GM18526 (cell line): ENCODE data around the gene MAN2A2.

ENCODE experiments used
- POLR2A ChIP-seq: IDR thresholded peaks from 3 replicates; pipeline ENCODE4 v1.6.1; 2011; ENCODE audit not compliant: insufficient read length; ENCODE audit errors: extremely low read depth

The MAN2A2 gene

DNA sequence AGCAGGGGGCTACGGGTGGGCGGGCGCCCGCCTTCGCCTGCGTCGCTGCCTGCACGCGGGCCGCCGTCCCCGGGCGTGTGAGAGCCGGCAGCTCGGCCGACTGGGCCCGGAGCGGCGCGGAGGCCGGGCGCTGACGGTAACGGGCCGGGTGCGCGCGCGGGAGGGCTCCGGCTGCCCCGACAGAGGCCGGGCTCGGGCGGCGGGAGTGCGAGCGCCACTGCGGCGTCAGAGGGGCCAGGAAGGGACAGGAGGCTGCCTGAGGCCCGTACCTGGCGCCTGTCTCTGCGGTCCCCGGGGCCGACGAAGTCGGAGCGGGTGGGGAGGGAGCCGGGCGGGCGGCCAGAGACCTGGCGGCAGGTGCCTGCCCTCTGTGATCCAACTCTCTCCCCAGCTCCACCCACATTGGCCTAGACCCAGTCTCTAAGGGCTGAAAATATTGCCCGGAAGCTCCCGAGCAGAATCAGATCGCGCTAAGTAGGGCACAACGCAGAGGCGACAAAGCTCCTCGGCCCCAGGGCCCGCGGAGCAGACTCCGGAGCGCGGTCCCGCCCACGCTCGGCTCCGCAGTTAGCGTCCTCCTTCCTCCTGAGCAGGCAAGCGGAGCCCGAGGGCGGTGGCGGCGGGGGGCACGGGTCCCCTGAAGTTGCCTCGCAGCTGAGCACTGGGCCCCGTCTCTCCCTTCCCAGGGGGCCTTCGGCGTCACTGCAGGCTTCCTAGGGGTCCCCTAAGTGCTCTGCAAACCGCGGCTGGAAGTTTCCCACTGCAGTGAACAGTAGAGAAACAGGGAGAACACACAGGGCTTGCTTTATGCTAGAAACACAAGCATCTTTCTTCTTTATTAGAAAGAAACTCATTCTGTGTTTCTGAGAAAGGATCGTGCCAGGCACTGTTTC lies at the start of gene MAN2A2:
Gene MAN2A2, plus strand, starts transcription at position 463 of the 893 bp plus-strand sequence. CDS start 906 bp downstream, outside the sequence.
- peak; percentile 48 for TF ChIP-seq POLR2A

DNA sequence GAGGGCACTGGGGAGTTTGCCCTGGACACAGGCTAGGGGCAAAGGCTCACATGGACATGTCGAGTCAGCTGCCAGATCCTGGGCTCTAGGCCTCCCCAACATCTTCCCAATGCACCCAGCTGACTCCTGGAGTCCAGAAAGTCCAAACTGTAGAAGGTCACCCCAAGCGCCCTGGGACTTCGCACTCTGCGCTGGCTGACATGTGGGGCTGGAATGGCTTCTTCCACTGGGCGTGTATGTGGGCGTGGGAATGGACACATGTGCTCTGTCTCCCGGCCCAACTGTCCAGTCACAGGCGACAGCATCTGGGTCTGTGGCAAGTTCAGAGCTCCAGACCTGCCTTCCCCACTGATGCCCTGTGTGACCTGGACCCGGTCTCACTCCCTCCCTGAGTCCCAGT lies 48.0 kb upstream of the MAN2A2 start:
- TF ChIP-seq POLR2A = no peak

DNA sequence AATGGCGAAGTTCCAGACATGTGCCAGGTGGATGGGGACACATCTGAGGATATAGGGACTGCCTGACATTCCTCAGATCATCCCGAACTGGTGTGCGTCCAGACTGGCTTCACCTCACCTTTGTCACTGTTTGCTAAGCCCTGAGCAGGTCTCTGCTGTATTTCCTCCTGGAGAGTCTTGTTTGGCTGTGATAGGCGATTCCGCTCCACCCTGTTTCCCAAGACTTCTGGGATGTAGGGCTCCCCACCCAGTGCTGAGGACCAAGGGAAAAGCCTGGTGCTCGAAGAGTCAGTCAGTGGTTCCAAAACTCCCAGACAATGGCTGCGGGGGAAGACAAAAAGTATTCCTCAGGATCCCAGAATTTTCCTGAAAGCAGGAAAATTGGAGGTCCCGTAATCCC lies 45.8 kb upstream of the MAN2A2 start:
- no peak for TF ChIP-seq POLR2A

DNA sequence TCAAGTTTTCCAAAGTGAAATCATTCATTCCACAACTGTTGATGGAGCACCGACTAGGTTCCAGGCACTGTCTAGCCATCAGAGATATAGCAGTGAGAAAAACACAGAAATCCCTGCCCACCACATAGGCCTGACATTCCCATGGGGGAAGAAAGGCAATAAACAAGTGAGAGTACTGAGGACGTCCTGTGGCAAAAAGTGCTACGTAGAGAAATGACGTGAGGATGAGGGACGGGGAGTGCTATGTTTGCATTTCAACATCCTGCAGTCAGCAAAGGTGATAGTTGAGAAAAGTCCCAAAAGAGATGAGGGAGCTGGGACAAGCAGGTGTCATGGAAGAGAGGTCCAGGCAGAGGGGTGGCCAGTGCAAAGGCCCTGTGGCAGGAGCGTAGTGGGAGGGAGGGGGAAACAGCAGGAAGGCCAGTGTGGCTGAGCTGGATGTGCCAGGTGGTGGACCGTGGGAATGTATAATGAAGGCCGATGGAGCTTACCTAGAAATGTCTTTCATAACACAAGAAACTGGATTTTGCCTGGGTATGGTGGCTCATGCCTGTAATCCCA lies 45.1 kb upstream of the MAN2A2 start:
- no peak for TF ChIP-seq POLR2A

DNA sequence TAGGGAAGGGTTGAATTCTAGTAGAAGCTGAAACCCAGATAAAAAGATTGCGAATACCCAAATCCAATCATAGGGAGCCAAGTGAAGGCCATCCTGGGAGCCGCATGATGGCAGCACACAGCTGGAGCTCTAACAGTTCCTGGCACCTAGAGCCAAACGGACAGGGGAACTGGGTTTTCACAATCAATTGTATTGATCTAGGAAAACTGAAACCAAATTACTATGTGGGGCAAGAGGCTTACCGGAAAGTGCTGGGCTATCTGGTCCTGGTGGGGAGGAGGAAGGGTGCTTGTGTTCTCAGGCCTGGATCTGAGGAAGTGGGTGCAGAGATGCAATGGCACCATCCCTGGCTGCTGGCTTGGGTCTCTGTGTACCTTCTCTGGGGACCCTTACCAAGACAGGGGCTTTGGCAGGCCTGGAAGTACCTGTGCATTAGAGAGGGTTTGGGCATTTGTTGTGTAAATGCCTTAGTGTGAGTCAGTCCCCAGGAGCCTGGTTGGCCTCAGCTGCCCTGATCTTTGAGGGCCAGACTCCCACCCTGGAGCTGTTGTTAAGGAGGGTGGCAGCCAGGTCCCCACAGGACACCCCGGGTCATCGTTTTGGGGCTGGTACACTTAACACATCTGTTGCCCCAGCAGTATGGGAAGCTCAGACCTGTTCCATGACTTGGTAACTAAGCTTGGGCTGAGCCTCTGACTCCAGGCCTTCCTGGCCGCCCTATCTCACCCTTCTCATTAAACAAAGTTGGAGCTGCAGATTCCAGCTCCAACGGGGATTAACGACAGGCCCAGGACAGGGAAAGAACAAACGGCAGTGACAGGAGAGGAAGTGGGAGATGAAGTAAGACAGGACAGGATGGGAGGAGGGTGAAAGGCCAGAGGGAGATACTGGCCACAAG lies 43.6 kb upstream of the MAN2A2 start:
- TF ChIP-seq POLR2A = no peak

DNA sequence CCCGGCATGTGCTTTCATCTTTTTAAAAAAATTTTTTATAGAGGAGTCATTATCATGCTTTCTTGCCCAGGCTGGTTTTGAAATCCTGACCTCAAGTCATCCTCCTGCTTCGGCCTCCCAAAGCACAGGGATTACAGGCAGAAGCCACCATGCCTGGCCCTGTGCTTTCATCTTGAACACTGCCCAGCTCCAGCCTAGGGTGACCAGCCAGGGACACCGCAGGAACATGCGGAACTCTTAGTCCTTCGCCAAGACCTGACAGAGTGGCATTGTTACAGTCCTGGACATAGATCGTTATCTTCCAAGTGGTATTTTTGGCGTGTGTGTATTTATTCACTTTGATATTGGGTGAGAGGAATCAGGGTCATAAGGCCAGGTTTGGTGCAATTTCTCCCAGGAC lies 42.7 kb upstream of the MAN2A2 start:
- no peak for TF ChIP-seq POLR2A

DNA sequence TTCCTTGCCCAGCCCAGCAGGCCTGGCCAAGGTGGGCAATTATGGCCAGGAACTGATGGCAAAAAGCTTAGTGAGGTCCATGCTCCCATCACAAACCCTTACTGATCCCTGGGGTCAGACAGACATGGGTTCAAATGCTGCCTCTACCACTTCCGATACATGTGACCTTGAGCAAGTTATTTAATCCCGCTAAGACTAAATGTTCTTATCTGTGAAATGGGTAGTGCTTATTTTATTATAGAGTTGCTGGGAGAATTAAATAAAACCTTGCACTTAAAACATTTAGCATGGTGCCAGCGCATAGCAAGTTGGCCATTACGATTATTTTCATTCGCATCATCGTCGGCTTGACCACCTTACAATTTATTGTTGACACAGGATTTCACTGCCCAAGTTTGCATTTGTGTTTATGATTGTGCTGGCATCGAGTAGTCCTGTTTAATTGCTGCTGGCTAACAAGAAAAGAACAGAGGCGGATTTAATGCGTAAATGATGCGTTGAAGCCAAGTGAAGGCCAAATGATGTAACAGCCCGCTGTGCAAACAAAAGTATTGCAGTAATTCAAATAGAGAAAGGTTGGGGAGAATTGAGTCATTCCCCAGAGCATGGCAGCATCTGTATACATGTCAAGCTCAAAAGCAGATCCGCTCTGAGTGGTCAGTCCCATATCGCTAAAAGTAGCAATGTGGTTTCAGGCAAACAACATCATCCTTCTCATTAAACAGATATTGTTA lies 42.0 kb upstream of the MAN2A2 start:
- no peak for TF ChIP-seq POLR2A

DNA sequence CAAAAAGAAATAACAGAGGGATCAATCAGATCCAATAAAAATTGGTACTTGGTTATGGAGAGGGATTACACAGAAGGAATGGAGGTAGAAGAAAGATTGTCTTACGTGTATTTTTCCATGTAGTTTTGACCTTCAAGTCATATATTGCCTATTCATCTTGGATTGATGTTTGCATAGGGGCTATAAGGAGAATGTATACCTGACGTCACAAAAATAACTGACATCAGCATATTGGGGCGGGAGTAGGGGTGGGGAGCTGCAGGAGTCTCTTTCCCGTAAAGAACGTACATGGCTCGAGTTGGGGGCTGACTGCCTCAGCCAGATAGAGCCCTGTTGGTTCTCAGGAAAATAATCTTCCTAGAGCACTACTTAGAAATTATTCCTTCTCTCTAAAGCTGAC lies 40.6 kb upstream of the MAN2A2 start:
- no peak for TF ChIP-seq POLR2A

DNA sequence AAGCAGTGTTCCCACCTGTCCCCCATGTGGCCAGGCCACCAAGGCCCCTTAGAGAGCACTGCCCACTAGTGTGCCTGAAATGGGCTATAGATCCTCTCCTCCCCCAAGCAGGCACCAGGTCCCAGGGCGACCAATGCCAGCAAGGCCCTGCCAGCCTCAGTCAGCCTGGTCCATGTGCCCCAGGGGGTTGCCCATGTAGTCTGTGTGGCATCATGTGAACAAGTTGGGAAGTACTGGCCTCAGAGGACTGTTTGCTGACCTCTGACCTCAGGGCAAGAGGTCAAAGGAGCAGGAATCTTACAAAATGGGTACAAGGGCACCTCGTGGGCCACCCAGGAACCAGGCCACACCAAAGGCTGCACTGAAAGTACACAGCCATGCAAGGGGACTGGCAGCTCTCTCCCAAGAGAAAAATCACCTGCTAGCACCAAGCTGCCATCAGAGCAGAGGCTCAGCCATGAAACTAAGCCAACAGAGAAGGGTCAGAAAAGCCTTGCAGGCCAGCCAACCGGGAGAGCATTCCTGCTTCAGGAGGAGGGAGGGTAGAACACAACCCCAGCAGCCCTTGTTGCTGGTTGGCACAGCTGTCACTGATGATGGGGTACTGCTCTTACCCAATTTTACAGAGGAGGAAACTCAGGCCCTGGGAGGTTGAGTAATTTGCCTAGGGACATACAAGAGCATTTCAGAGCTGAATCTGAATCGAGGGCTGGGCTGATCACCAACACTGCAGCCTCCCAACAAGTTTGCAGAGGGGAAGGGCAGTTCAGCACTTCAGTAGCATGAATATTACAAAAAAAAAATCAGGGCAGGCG lies 39.9 kb upstream of the MAN2A2 start:
- TF ChIP-seq POLR2A = no peak

DNA sequence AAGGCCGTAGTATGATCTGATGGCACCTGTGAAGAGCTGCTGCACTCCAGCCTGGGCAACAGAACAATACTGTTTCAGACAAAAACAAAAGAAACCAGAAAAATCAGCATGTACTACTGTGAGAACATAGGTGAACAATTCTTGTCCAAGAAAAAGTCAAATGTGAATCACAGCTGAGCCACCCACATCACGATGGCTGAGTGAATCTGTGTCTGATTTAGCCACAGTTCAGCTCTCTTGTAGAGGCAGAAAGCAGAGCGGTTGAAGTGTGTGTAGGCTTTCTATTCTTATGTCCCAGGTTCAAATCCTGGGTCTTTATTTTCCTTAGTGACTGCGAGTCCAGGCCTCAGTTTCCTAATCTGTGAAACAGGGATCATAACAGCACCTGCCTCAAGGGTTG lies 39.1 kb upstream of the MAN2A2 start:
- no peak for TF ChIP-seq POLR2A

DNA sequence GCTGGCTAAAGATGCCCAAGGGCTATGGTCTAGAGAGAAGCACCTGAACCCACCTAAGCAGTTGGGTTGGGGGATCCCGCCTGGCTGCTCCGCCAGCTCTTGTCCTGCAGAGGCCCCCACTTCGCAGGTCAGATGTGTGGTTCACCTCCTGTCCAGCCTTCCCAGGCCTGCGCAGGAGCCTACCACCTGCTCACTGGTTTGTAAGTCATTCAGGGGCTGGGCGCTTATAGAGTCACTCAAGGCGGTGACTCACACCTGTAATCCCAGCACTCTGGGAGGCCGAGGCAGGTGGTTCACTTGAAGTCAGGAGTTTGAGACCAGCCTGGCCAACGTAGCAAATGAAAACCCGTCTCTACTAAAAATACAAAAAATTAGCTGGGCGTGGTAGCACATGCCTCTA lies 38.6 kb upstream of the MAN2A2 start:
- TF ChIP-seq POLR2A = no peak

DNA sequence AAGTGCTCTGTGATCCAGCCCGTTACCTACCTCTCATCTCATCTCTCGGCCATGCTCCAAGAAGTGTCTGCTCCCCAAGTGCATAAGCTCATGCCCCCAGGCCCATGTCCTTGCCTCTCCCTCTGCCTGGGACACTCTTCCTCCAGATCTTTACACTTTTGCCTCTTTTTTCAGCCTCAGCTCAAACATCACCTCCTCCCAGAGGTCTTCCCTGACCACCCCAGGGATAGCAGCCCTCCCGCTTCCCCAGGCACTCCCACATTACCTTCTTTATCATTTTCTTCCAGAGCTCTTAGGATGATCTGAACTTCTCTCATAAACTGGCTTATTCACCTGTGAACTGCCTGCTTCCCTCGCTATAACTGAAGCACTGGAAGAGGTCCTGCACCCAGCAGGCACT lies 37.4 kb upstream of the MAN2A2 start:
- no peak for TF ChIP-seq POLR2A

DNA sequence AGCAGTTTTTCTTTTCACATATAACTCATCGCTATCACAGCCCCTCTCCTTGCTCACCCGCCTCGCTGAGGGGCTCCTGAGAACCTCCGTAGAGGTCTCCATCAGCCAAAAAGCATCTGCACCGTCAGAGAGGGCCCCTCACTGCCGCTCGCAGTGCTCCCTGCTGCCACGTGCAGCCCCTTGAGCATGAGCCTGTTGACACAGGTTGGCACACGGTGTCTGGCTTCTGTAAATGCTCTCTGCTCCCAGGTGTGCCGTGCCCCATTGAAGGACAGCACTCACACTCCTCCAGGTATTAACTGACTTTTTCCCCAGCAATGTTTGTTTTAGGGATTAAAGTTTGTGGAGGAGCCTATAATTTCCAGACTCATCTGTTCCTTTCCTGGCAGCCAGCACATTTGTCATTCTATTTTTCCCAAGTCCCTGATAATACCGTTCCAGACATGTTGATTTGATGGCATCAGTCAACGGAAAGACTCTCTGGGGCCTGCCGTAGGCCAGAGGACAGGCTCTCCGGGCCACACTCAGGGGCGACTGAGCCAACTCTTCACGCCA lies 36.9 kb upstream of the MAN2A2 start:
- no peak for TF ChIP-seq POLR2A

DNA sequence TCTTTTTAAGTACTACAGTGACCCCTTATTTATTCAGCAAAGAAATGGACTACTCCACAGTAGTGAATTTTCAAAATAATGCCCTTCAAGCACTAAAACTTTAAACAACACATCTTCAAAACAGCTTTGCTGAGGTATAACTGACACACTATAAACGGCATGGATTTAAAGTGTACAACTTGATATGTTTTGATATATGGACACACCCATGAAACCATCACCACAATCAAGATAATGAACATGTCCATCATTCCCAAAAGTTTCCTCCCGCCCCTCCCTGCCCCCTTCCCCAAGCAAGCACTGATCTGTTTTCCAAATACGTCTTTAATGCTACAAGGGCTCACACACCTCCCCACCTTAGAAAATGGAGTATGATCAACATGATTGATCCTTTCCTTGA lies 36.3 kb upstream of the MAN2A2 start:
- TF ChIP-seq POLR2A = no peak

DNA sequence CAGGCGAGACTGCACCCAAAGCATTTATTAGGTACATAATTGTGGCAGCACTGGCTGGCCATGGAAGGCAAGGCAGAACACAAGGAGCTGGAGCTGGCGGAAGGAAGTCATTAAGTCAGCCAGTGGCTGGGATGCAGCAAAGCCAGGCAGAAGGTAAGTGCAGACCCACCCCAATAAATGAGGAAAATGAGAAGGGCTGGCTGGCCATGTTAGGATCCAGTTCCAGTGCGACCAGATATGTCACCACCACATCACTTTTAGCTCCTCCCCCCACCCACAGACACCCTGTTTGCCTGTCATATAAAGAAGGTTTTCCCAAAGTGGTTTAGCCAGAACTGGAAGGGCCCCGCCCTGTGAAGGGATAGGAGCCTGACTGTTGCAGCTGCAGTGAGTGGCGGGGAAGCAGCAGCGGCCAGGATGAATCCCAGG lies 34.8 kb upstream of the MAN2A2 start, which contains the start of gene FURIN:
Gene FURIN, plus strand, starts transcription at position 328 of the 429 bp plus-strand sequence. CDS start 7,153 bp downstream, outside the sequence.
- TF ChIP-seq POLR2A = no peak
